ENCODE measurements around the gene PIGH.
"Not testable (repeated sequence)": the region's sequence is repeated elsewhere in the genome, so short reads cannot be mapped to it uniquely, and the experiment has no call there.

PIGH gene

GRCh38 chr14:67551940-67552339, 48.1 kb downstream of the PIGH start:
- DNase-seq (ENCODE audit: low read depth in 2 of 2) = no peak

GRCh38 chr14:67551123-67551522, 48.9 kb downstream of the PIGH start:
- DNase-seq (ENCODE audit: low read depth in 2 of 2) = no peak

GRCh38 chr14:67549734-67550133, 50.3 kb downstream of the PIGH start:
- no peak for DNase-seq (ENCODE audit: low read depth in 2 of 2)

DNA sequence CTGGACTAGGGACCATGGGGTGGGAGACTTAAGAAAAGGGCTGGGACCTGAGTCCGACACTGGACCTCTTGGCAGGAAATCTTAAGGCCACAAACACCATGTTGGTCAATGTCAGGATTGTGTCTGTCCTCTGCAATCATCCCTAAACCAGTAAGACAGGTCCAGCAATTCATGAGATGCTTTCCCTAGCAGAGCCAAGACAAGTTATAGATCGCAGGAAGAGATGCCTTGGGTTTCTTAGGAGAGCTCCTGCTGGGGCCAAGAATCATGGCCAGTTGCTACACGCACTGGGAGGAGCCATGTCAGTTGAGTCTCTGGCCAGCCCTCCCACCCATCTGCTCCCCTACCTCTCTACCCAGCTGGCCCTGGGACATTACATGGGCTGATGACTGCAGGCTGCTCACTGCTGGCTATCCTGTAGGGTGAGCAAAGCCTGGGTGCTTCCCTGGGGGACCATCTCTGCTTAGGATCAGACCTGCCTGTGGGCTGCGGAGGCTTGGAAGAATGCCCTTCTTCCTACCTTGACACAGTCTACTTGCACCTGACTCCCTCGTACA, 52.8 kb downstream of the PIGH start:
- DNase-seq (ENCODE audit: low read depth in 2 of 2) = no peak

GRCh38 chr14:67544590-67544989, 55.5 kb downstream of the PIGH start:
- no peak for DNase-seq (ENCODE audit: low read depth in 2 of 2)

DNA sequence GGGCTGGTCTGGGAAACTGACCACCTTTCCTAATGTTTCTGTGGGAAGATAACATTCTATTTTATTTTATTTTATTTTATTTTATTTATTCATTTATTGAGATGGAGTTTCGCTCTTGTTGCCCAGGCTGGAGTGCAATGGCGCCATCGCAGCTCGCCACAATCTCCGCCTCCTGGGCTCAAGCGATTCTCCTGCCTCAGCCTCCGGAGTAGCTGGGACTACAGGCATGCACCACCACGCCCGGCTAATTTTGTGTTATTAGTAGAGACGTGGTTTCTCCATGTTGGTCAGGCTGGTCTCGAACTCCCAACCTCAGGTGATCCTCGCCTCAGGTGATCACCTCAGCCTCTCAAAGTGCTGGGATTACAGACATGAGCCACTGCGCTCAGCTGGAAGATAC, 57.4 kb downstream of the PIGH start:
- not testable (repeated sequence) for DNase-seq (ENCODE audit: low read depth in 2 of 2)

- no peak for DNase-seq (ENCODE audit: low read depth in 2 of 2)
Measured at GRCh38 chr14:67541448-67542387, 58.4 kb downstream of the PIGH start.

Measured in fibroblast of skin of left biceps (primary cell).